ENCODE data around the gene MYMK. TPM values are rescaled to one million over a fixed set of nuclear protein-coding genes. Genes with fewer than 3 reads are reported as not detected.

The MYMK gene
- total RNA-seq, 1 donor from 2014 or later, result not detected

DNA sequence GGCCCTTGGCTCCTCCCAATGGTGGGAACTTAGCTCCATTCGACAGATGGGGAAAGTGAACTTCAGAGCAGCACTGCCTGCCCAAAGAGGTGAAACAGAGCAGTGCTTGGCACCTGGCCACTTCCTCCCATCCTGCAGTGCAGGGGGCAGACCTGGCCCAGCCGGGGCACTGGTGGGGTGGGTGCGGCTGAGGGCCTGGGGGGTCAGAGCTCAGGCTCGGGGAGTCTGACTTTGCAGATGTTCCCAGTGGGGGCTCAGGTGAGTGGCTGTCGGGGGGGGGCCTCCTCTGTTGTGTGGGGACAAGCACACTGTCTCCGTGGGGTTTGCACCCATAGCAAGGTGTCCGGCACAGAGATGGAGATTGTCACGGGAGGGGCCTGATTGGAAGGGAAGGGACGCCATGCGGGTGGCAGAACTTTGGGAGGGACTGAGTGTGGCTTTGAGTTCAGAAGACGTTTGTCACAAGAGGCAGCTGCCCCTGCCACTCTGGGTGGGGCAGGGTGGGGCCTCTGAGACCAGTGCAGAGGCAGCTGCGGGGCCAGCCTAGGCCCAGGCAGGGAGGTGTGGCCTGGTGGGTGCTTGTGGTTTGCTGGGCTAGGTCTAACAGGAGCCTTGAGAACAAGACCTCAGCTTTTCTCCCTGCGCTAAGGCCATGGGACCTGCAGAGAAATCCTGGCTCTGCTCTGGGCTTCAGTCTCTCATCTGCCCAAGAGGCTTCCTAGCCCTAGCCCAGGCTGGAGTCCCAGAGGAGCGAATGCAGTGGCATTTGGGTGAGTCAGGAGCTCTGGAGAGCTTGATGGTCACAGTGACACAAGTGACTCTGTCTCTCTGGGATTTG is 2.5 kb downstream of the MYMK start:
- intact Hi-C loops (cut with micrococcal nuclease), result no loop called here
- DNase-seq, result peak; percentile 5
- ATAC-seq, result no peak

DNA sequence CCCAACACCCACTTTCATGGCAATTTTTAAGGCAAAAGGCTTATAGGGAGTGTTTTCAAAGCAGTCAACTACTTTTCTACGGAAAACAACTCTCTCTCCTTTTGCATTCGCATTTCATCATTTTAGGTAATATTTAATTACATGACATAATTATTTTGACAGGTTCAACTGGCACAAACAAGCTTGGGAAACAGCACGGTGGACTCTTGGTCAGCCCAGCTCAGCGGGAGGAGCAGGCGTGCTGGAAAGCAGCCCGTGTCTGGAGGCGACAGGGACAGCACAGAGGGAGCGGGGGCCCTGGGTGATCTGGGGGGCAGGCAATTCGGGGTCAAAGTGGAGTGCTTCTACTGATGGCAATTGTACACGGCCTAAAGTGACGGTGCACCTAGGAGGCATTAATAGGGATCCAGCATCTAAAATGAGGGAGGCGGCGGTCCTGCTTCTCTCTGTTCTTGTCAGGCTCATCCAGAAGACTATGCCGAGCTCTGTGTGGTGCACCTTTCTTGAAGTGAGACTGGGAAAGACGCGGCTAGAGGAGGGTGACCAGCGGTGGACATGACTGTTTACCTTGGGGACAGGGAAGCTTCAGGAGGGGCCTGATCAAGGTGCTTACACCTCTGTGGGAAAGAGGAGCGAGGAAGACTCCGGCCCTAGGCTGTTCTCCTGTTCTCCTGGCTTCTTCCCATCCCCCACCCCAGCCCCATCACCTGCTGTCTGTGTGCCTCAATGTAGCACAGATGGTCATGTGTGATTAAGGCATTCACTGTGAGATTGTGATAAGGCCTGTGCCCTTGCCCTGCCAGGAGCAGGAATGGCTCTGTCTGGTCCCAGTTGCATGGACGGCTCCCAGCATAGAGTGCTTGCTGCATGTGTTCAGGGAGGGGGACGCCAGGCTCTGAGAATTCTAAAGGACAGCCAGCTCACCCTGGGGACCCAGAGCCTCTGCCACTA is 3.4 kb downstream of the MYMK start:
- DNase-seq, result no peak
- intact Hi-C loops (cut with micrococcal nuclease), result no loop called here

DNA sequence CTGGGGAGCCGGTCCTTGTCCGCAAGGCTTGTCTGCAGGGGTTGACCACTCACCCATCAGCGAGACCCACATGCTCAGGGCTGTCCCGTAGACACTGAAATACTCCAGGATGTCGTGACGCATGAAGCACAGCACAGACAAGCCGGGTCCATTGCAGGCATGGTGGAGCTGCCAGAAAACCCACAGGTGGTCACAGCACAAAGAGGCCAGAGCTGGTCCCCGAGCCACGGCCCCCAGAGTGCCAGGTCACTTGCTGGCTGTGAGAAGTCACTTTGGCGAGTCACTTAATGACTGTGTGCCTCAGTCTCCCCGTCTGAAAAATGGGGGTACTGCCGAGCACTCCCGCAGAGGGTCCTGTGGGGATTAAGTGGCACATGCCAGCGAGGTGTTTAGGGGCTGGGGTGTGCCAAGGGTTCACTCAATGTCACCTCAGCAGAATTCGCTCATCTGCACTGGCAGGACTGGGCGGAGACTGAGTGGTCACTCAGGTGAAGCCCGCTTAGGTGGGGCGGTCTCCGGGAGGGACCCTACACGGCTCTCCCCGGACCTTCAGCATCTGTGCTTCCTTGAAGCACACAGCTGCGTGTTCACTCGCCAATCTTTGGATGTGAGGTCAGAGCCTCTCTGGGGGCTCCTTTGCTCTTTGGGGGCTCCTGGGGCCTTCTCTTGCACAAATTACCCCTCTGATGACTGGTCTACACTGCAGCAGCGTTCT is 4.5 kb downstream of the MYMK start:
- ATAC-seq (no peak), DNase-seq (peak; percentile 16)
- intact Hi-C loops (cut with micrococcal nuclease), result no loop called here

More for the DNA sequence above, 3.4 kb downstream of the MYMK start:
- ATAC-seq, result no peak

DNA sequence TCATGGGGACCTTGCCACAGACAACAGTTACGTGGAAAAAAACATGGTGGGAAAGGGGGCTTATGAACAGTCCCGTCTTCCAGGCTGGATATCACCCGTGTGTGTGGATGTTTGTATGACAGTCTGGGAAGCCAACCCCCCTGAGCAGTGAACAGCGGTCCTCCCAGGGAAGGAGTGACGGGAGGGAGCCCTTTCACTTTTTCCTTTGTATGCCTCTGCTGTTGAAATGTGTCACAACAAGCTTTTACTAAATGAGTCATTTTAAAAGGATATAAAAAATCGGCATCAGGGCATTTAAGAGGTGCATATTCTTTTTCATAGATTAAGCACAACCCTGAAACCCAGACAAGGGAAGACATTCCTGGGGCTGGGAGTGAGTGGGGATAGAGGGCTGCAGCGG is 5.1 kb downstream of the MYMK start:
- intact Hi-C loops (cut with micrococcal nuclease), result no loop called here
- ATAC-seq, result no peak
- DNase-seq, result peak; percentile 1

DNA sequence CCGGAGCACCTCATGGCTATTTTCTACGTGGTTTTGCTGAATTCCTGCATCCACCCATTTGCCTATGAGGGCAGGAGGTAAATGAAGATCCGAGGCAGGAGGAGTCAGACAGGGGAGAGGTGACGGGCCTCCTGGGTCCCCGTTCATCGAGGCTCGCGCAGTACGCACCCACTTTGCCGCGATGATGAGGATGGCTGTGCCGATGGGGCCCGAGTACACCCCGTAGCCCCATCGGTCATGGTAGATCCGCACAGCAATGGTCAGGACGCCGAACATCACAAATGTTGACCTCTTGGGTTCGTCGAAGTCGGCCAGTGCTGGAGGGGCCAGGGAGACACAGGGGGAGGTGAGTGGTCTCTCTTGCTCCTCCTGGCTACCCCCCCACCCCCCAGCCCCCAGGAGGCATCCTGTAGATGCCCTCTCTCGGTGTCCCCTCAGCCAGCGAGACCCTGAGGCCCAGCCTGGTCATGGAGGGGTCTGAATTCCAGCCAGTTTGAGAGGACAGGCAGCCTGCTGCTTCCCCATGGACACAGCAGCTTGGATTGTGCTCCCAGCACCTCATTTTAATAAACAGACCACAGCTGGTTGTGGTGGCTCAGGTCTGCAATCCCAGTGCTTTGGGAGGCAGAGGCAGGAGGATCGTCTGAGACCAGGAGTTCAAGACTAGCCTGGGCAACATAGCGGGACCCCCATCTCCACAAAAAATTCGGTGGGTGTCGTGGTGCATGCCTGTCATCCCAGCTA is 5.9 kb downstream of the MYMK start:
- DNase-seq, result peak; percentile 14
- ATAC-seq, result no peak
- intact Hi-C loops (cut with micrococcal nuclease), result no loop called here

DNA sequence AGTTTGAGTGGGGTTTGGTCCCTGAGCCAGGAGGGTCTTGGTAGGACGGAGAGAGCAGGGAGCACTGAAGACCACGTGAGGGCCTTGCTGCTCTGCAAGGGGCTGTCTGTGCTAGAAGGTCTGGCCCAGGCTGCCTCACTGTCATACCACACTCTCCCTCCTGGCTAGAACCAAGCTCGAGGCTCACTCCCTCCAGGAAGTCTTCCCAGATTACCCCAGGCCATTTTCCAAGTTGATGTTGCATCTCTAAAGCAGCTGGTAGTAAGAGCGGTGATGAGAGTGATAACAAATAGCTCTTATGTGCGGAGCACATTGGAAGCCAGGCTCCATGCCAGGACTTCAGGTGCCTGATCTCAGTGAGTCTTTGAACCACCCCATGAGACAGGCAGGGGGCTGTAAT is 6.6 kb downstream of the MYMK start:
- intact Hi-C loops (cut with micrococcal nuclease), result no loop called here
- ATAC-seq, result no peak
- no peak for DNase-seq

DNA sequence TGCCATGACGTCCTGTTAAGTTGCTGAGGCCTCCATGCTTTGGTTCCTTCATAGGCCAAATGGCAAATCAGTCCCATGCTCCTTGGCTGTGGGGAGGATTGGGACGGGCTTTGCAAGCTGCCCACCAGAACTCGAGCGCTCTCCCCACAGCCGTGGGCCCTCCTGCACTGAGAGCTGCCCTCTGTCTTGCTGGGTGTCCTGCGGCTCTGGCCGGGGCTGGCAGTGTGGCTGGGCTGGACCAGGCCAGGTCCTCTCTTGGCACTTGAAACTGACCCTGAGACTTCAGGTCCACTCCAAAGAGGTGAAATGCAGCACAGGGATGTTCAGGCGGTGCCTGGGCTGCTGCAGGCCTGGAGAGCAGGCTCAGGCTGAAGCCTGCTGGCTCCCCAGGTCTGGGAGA is 7.0 kb downstream of the MYMK start:
- no peak for ATAC-seq
- intact Hi-C loops (cut with micrococcal nuclease), result no loop called here

DNA sequence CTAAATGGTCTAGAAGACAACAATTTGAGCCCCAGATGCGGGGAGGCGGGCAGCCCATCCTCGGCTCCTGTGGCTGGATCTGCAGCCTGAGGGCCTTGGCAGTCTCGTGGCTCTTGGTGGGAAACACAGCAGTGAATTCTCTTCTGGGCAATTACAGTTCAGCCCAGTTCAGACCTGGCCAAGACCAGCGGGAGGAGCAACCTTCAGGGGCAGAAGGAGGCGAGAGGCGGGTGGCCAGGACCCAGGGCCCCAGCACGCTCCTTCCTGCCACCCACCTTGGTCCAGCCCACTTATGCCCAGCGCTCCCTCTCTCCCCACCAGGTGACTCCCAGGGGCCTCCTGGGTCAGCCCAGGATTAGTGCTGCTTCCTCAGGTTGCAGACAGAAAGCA is 7.8 kb downstream of the MYMK start:
- intact Hi-C loops (cut with micrococcal nuclease), result no loop called here
- peak; percentile 11 for DNase-seq
- ATAC-seq, result no peak

More for the DNA sequence above, 7.0 kb downstream of the MYMK start:
- DNase-seq, result no peak

DNA sequence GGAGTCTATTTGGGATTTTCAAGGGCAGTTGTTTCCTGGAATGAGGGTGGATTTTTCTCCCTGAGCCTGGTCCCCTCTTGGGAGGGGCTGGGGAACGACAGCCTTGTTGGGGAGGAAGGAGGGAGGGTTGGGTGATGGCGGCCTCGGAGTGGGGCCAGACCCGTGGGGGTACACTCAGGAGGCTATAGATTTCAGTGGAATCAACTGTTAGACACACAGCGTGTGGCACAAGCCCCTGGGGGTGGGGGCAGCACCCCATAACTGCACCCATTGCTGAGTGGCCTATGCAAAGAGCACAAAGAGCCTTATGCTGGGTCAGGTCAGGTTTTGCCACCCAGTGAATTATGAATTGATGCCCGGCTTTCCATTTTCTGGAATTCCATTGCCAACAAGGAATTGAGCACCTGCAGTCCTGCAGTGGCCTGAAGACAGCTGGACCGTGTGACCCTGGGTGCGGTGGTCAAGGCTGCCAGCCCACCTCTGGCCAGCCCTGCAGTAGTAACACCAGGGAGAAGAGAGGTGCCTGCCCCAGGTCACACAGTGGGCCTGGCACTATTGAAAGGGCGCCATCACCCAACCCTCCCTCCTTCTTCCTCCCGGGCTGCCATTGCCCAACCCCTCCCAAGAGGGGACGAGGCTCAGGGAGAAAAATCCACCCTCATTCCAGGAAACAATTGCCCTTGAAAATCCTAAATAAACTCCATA is 8.4 kb downstream of the MYMK start:
- ATAC-seq (no peak), DNase-seq (peak; percentile 20)
- intact Hi-C loops (cut with micrococcal nuclease), result no loop called here

DNA sequence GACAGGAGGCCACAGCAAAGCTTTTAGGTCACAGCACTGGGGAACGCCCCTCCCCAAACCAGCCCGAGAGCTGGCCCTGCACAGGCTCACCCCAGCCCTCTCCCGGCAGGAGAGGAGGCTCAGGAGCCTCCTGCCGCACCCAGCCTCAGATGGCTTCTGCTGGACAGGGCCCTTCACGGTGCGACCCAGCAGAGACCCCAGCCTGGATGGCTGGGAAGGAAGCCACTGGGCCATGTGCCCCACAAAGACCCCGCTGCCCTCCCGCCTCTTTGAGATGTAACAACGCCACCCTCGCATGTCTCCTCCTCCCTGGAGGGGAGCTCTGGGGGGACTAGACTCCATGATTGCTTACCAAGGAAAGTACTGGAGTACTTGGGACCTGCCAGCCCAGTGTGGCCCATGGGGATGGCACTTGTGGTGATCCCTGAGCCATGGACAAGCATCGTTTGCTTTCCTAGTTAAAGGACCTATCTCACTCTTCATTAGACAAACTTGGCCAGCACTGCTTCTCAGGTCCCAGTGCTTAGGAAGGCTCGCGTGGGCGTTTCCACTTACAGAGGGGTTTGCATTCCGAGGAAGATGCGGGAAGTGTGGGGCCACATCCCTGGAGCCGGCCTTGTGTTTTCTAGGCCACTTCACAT is 9.0 kb downstream of the MYMK start:
- DNase-seq, result peak; percentile 18
- intact Hi-C loops (cut with micrococcal nuclease), result no loop called here
- ATAC-seq, result no peak

DNA sequence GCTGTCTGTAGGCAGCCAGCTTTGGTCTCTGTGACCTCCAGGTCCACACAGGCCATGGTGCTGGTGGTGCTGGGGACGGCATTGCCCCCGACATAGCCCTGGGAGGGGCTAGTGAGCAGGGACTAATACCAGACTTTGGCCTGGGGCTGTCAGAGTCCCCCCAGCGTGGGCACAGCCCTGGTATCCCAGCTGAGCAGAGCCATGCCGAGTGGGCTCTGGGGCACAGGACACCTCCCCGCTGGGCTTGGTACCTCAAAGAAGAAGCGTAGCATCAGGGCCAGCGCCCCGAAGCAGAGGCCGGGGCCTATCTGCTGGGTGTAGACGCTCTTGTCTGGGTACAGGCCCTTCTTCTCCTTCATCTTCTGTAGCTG is 9.5 kb downstream of the MYMK start:
- intact Hi-C loops (cut with micrococcal nuclease), result no loop called here
- peak; percentile 24 for DNase-seq
- ATAC-seq, result no peak

DNA sequence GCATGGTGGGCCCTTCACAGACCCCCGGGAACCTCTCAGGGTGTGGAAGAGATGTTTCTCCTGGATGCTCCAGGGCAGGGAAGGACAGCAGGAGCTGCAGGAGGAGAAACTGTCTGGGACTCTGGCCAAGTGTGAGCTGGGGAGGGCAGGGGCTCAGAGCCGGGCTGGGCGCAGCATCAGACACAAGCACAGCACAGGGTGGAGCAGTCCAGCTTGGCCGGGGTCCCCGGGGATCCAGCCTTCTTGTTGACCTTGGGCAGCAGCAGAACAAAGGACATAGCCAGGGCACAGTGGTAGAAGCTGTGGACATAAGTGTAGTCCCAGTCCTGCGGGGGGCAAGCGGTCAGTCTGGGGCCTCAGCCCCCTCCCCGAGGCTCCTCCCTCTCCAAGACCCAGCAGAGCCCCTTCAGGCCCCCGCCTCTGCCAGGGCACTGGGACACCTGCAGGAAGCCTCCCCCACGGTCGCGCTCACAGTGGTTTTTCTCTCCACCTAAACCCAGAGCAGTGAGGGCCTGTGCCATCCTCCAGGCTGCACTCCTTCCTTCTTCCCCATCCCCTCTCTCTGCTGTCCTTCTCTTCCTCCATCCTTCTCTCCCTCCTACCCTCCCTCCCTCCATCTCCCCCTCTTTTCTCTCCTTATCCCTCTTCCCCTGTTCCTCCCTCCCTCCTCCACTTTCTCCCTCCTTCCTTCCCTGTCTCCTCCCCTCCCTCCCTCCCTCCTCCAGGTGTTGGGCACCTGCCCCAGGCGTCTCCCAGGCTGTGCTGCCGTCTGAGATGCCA is 10.1 kb downstream of the MYMK start:
- ATAC-seq (peak; percentile 84), DNase-seq (peak; percentile 87)
- intact Hi-C loops (cut with micrococcal nuclease), result no loop called here

DNA sequence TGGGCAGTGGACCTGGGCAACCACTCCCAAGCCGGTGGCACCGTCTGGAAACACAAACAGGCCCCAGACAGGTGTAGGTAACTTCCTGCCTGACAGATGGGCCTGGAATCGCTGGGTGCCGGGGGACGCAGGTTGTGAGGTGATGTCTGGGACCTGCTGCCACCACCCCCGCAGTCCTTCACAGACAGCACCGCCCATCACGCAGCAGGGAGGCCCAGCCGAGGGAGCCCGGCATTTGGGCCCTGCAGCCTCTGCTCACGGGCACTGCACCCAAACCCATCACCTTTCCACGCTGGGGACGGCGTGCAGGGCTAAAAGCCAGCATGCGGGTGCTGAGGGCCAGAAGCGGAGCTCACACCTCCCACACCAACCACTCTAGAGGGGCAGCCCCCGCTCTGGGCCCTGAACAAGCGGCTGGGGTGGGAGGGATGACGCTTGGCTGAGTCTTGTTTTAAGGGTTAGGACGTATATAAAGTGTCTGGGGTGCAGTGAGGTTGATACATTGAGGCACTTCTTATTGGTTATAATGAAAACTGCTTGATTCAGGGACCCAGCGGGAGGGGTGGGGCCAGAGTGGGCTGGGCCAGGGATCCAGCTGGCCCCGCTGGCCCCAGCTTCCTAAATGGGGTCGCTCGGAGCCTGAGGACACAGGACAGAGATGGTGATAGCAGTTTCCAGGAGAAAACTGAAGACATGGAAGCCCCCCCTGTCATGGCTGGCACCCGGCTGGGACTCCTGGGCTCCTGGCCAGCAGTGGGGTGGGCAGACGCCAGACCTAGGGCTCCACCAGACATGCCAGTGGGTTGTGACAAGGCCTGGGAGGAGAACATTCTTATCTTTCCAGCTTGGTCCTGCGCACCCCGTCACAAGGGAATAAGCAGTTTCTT is 11.3 kb downstream of the MYMK start:
- intact Hi-C loops (cut with micrococcal nuclease), result no loop called here
- peak; percentile 61 for ATAC-seq
- peak; percentile 55 for DNase-seq

DNA sequence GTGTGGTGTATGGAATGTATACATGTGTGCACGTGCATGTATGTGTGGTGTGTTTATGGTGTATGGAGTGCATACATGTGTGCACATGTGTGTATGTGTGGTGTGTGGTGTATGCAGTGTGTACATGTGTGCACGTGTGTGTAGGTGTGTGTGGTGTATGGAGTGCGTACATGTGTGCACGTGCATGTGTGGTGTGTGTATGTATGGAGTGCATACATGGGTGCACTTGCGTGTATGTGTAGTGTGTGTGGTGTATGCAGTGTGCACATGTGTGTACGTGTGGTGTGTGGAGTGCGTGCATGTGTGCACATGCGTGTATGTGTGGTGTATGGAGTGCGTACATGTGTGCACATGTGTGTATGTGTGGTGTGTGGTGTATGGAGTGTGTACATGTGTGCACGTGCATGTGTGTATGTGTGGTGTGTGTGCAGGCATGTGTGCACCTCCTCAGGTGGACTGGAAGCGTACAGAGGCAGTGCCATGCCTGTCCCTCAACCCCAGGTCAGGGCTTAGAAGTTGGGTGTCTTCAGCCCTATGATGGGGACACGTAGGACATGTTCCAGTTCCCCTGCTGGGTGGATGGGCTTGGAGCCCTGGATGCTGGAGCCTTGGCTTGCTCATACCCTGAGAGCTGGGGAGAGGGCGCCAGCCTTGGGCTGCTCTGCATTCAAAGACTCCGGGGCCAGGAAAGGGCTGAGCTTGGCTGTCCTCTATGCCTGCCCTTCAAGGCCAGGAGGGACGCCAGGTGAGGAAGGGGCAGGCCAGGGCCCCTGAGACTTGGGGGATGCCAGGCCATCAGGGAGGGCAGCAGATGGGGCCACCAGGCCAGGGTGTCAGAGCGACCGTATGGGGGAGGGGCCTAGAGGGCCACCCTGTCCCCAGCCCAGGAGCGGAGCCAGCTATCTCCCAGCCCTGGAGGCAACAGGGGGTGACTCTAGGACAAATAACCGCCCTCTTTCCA is 12.2 kb downstream of the MYMK start:
- ATAC-seq, result no peak
- peak; percentile 22 for DNase-seq
- intact Hi-C loops (cut with micrococcal nuclease), result no loop called here

DNA sequence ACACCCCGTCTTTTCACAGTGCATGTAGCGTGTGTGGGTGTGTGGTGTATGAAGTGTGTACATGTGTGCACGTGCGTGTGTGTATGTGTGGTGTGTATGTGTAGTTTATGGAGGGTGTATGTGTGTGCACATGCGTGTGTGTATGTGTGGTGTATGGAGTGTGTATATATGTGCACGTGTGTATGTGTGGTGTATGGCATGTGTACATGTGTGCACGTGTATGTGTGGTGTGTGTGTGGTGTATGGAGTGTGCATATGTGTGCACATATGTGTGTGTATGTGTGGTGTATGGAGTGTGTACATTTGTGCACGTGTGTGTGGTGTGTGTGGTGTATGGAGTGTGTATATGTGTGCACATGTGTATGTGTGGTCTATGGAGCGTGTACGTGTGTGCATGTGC is 13.2 kb downstream of the MYMK start:
- intact Hi-C loops (cut with micrococcal nuclease), result no loop called here
- no peak for ATAC-seq
- no peak for DNase-seq

All from left ventricle myocardium superior (tissue), 1 donor.